WERI-Rb-1 (cell line): ENCODE results near the gene TRMT61A.
"Not testable (repeated sequence)": the region's sequence is repeated elsewhere in the genome, so short reads cannot be mapped to it uniquely, and the experiment has no call there.

Experiments
- DNase-seq: peaks from one replicate; pipeline ENCODE4 v3.0.0-alpha.2; 2020
- H3K27ac ChIP-seq: fragments of 250-450 bp; sonication (Bioruptor Pico); 2 replicates; pipeline ENCODE4 v1.5.1; 2020; ENCODE audit warnings: mild to moderate bottlenecking, moderate library complexity
- H3K27me3 ChIP-seq: fragments of 250-450 bp; sonication (Bioruptor Pico); 2 replicates; pipeline ENCODE4 v1.5.1; 2021; ENCODE audit warnings: mild to moderate bottlenecking, low read depth, moderate library complexity; ENCODE audit not compliant: insufficient read depth, severe bottlenecking
- H3K36me3 ChIP-seq: fragments of 250-450 bp; sonication (Bioruptor Pico); 2 replicates; pipeline ENCODE4 v1.5.1; 2020; ENCODE audit warnings: mild to moderate bottlenecking, moderate library complexity
- H3K4me3 ChIP-seq: 2 replicates; pipeline ENCODE4 v1.5.1; 2011; ENCODE audit warnings: low read depth, mild to moderate bottlenecking, control low read depth, low read length
- H3K9me3 ChIP-seq: fragments of 250-450 bp; sonication (Bioruptor Pico); 2 replicates; pipeline ENCODE4 v1.5.1; 2021; ENCODE audit warnings: mild to moderate bottlenecking, moderate library complexity; ENCODE audit not compliant: severe bottlenecking
- CTCF ChIP-seq: IDR thresholded peaks from 2 replicates; pipeline ENCODE4 v1.5.1; 2011; ENCODE audit warnings: low read depth, mild to moderate bottlenecking, control low read depth, inconsistent platforms, low read length

The TRMT61A gene

GRCh38 chr14:103523575-103523954 is 5.4 kb upstream of the TRMT61A start:
- DNase-seq, result no peak
- H3K36me3 ChIP-seq, result peaks cover 34% of the 10 kb centered on the region
- H3K9me3 ChIP-seq, result no peaks in the 10 kb centered on the region
- H3K27me3 ChIP-seq, result no peaks in the 10 kb centered on the region
- H3K27ac ChIP-seq, result no peak overlapping the region
- H3K4me3 ChIP-seq, result no peak overlapping the region
- TF ChIP-seq CTCF, result no peak

DNA sequence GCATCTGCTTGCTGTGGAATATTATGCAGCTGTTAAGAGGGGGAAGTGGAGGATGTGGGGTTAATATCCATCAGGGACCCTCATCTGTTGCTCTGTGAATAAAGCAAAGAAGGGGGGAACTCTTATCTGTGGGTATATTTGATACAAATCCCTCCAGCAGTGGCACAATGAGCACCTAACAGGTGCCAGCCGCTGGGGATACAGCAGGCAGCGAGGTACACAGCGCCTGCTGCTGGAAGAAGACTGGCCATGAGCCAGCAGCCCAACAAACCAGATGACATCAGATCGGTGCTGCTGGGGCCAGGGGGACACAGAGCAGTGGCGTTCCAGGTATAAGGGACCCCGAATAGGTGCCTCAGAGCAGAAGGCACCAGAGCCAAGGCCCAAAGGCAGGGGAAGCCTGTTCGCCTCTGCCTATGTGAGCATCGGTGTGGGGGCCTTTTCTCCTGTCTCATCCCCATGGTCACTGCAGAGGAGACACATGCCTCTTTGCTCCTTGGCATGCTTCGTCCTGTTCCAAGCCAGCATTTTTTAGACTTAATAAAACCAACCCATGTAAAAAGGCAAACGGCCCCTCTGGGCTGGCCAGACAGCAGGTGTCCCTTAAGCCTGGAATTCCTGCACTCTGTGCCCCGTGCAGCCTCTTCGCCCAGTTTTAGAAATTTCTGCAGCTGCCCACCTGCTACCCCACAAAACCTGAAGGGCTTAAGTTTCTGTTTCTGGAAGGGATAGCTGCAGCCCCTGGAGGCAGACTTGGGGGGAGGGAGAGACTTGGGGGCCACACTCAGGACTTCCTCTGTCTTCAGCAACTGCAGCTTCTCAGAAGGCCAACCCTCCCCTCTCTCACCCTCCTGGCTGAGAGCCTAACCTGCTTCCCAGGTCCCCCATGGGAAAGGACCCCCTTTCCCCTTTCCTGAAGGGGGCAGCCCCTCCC is 4.7 kb upstream of the TRMT61A start:
- Histone ChIP-seq H3K36me3 (peaks cover 26% of the 10 kb centered on the region), H3K9me3 (no peaks in the 10 kb centered on the region), H3K4me3 (no peak overlapping the region), H3K27me3 (no peaks in the 10 kb centered on the region), H3K27ac (peak overlapping the region; percentile 71)
- no peak for DNase-seq
- TF ChIP-seq CTCF, result peak; percentile 42

DNA sequence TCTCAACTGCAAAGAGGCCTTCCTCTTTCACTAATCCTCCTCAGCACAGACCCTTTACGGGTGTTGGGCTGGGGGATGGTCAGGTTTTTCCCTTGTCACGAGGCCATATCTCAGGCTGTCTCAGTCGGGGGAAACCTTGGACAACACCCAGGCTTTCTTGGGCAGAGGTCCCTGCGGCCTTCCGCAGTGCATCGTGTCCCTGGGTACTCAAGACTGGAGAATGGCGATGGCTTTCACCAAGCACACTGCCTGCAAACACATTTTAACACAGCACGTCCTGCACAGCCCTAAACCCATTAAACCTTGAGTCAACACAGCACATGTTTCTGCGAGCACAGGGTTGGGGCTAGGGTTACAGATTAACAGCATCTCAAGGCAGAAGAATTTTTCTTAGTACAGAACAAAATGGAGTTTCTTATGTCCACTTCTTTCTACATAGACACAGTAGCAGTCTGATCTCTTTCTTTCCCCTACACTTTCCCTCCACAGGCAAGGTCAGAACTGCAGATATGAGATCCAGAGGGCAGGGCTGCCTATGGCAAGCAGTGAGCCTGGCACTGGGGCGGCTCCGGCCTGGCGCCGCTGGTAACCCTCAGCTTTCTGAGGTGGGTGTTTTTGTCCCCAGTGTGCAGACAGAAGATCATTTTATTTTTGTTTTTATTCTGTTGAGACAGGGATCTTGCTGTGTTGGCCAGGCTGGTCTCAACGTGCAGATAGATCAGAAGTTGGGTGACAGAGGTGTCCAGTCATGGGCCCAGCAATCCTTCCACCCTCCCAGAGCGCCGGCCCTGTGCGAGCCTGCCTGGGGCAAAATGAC is 3.4 kb upstream of the TRMT61A start:
- not testable (repeated sequence) for H3K27me3 ChIP-seq, H3K9me3 ChIP-seq, H3K4me3 ChIP-seq
- Histone ChIP-seq H3K27ac (peak overlapping the region; percentile 98), H3K36me3 (peaks cover 20% of the 10 kb centered on the region)
- peak; percentile 66 for DNase-seq

- Histone ChIP-seq H3K9me3 (no peaks in the 10 kb centered on the region), H3K36me3 (peaks cover 18% of the 10 kb centered on the region), H3K4me3 (no peak overlapping the region), H3K27ac (peak overlapping the region; percentile 98), H3K27me3 (no peaks in the 10 kb centered on the region)
- no peak for TF ChIP-seq CTCF
- DNase-seq, result no peak
Measured at GRCh38 chr14:103526247-103526913, 2.6 kb upstream of the TRMT61A start.

GRCh38 chr14:103526914-103527248 is 2.1 kb upstream of the TRMT61A start:
- Histone ChIP-seq H3K27me3 (no peaks in the 10 kb centered on the region), H3K4me3 (no peak overlapping the region), H3K9me3 (no peaks in the 10 kb centered on the region), H3K27ac (peak overlapping the region; percentile 98), H3K36me3 (peaks cover 13% of the 10 kb centered on the region)
- DNase-seq, result no peak
- TF ChIP-seq CTCF, result no peak
